PFSK-1 (cell line): Measurements from ENCODE around the gene ADGRA1.

Experiments used
- FOXP2 ChIP-seq: optimal IDR thresholded peaks from 2 replicates; pipeline ENCODE3; 2011; ENCODE audit warnings: borderline replicate concordance, control low read depth, inconsistent platforms; ENCODE audit not compliant: insufficient read depth; ENCODE audit errors: extremely low read length, extremely low read depth
- POLR2AphosphoS5 ChIP-seq: IDR thresholded peaks from 2 replicates; pipeline ENCODE4 v1.6.1; 2012; ENCODE audit warnings: low read depth, mild to moderate bottlenecking, control low read depth, low read length, moderate library complexity
- SIN3A ChIP-seq: IDR thresholded peaks from 2 replicates; pipeline ENCODE4 v1.6.1; 2012; ENCODE audit warnings: mild to moderate bottlenecking, low read length, moderate library complexity, borderline replicate concordance; ENCODE audit not compliant: insufficient read depth
- TAF1 ChIP-seq: IDR thresholded peaks from 2 replicates; pipeline ENCODE4 v1.6.1; 2012; ENCODE audit warnings: low read length, control low read depth, borderline replicate concordance; ENCODE audit not compliant: insufficient read depth
- TF ChIP-seq, protein P1 (sequence below), 2 experiments: IDR thresholded peaks; 2 replicates each; pipeline versions ENCODE4 v1.6.1 to v1.8.0; 2011 to 2012; ENCODE audit warnings: low read depth in 2 of 2, low read length in 2 of 2, control low read depth in 1 of 2, inconsistent platforms in 1 of 2, mild to moderate bottlenecking in 1 of 2, moderate library complexity in 1 of 2; ENCODE audit not compliant: insufficient read depth in 1 of 2

Gene ADGRA1

DNA sequence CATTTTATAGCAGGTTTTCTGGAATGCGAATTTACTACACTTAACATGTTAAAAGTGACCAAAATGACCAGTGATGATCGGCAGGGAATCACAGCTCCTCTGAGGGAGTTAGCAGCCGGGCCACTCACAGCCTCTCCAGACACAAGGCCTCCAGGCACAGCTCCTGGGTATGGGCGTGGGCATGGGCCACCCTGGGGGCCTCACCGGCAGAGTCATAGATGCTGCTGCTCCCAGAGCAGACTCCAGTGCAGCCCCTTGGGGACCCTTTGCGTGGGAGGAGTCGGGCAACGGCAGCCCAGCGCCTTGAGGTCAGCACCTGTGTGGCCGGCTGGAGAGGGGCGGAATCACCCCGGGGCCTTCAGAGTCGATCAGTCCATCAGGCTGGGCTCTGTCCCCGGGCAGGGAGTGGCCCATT is 80.9 kb downstream of the ADGRA1 start:
- TF ChIP-seq POLR2AphosphoS5 (no peak), SIN3A (no peak), TAF1 (no peak), FOXP2 (no peak)

DNA sequence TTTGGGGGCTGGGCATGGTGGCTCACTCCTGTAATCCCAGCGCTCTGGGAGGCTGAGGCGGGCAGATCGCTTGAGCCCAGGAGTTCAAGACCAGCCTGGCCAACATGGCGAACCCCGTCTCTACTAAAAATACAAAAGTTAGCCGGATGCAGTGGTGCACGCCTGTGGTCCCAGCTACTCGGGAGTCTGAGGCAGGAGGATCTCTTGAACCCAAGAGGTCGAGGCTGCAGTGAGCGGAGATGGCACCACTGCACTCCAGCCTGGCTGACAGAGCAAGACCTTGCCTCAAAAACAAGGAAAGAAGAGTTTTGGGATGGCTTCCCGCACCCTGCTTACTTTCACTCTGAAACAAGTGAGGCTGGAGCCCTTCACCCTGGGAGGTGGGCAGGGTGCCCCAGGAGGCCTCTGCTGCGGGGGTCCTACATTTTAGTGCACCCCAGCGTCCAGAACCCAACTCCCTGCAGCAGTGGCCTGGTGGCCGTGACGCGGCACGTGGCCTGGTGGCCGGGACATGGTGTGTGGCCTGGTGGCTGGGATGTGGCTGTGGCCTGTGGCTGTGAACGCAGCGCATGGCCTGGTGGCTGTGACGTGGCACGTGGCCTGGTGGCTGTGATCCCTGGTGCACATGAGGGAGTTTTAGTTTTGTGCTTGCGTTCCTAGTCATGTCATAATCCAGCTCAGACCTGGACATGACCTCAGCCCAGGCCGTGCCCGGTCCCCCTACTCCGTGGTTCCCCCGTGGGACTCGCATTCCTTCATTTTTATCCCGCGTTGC is 81.6 kb downstream of the ADGRA1 start:
- TF ChIP-seq FOXP2 (no peak), TAF1 (no peak), SIN3A (no peak), POLR2AphosphoS5 (no peak)
- TF ChIP-seq, protein P1, sequence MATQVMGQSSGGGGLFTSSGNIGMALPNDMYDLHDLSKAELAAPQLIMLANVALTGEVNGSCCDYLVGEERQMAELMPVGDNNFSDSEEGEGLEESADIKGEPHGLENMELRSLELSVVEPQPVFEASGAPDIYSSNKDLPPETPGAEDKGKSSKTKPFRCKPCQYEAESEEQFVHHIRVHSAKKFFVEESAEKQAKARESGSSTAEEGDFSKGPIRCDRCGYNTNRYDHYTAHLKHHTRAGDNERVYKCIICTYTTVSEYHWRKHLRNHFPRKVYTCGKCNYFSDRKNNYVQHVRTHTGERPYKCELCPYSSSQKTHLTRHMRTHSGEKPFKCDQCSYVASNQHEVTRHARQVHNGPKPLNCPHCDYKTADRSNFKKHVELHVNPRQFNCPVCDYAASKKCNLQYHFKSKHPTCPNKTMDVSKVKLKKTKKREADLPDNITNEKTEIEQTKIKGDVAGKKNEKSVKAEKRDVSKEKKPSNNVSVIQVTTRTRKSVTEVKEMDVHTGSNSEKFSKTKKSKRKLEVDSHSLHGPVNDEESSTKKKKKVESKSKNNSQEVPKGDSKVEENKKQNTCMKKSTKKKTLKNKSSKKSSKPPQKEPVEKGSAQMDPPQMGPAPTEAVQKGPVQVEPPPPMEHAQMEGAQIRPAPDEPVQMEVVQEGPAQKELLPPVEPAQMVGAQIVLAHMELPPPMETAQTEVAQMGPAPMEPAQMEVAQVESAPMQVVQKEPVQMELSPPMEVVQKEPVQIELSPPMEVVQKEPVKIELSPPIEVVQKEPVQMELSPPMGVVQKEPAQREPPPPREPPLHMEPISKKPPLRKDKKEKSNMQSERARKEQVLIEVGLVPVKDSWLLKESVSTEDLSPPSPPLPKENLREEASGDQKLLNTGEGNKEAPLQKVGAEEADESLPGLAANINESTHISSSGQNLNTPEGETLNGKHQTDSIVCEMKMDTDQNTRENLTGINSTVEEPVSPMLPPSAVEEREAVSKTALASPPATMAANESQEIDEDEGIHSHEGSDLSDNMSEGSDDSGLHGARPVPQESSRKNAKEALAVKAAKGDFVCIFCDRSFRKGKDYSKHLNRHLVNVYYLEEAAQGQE (IDR thresholded peaks at IDR 0.05; ENCODE audit: insufficient read depth in 1 of 2, low read depth in 2 of 2, low read length in 2 of 2): no peak

DNA sequence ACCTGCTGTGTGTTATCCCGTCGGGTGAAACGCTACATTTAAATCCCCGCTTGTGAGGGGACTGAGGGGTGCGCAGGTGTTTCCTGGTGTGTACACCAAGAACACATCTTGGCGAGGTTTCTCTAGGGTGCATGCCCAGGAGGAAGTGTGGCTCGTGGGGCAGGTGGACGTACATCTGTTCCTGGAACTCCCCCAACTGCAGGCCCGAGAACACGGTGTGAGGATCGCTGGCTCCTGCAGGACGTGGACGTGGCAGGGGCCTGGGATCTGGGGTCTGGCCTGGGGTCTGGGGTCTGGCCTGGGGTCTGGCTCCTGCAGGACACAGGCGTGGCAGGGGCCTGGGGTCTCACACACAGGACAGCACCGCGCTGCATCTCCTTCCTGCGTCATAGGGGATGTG is 82.4 kb downstream of the ADGRA1 start:
- TF ChIP-seq, protein P1 (IDR thresholded peaks at IDR 0.05; ENCODE audit: insufficient read depth in 1 of 2, low read depth in 2 of 2, low read length in 2 of 2): no peak
- TF ChIP-seq POLR2AphosphoS5 (no peak), SIN3A (no peak), TAF1 (no peak), FOXP2 (no peak)

DNA sequence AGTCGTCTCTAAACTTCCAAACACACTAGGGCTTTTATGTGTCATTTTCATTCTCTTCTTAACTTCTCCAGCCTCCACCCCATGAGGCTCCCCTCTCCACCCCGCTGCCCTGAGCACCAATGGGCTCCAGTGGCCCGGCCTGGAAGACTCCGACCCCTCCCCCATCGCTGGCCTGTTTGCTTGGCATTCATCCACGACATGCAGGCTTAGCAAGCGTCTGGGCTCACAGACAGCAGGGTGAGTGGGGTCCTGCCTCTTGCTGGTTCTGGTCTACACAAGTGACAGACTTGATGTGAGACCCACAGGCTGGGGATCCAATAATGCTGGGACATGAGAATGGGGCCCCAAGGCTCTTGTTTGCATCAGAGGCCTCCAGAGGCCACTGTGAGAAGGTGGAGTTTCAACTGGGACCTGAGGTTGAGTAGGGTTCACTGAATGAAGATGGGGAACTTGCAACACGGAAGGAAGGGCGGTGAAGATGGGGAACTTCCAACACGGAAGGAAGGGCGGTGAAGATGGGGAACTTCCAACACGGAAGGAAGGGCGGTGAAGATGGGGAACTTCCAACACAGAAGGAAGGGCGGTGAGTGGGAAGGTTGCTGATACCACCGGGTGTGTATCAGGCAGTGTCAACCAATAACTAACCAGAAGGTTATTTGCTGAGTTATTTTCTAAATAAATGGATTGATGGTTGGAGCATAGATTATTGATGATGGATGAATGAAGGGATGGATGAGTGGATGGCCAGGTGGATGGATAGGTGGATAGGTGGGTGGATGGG is 86.3 kb downstream of the ADGRA1 start:
- TF ChIP-seq, protein P1 (IDR thresholded peaks at IDR 0.05; ENCODE audit: insufficient read depth in 1 of 2, low read depth in 2 of 2, low read length in 2 of 2): no peak
- TF ChIP-seq FOXP2 (no peak), POLR2AphosphoS5 (no peak), TAF1 (no peak), SIN3A (no peak)

DNA sequence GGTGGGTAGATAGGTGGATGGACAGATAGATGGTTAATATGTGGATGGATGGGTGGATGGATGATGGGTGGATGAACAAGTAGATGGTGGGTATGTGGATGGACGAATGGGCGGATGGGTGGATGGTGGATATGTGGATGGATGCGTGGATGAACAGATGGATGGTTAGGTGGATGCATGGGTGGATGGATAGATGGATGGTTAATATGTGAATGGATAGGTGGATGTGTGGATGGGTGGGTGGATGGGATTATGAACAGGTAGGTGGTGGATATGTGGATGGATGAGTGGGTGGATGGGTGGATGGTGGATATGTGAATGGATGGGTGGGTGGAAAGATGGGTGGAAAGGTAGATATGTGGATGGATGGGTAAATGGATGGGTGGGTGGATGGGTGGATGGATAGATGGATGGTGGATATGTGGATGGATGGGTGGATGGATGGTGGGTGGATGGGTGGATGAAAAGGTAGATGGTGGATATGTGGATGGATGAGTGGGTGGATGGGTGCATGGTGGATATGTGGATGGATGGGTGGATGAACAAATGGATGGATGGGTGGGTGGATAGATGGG is 87.1 kb downstream of the ADGRA1 start:
- TF ChIP-seq, protein P1 (IDR thresholded peaks at IDR 0.05; ENCODE audit: insufficient read depth in 1 of 2, low read depth in 2 of 2, low read length in 2 of 2): no peak
- no peak for TF ChIP-seq TAF1
- TF ChIP-seq SIN3A: no peak
- no peak for TF ChIP-seq POLR2AphosphoS5
- no peak for TF ChIP-seq FOXP2
